Smooth muscle cell (in vitro differentiated cells): ENCODE measurements around the gene MDFIC2. TPM values are rescaled to one million over a fixed set of nuclear protein-coding genes. Genes with fewer than 3 reads are reported as not detected.

ENCODE experiments used
- DNase-seq: peaks from one replicate; lab custom pipeline; 2025; ENCODE audit not compliant: unreplicated experiment; lab: John Stamatoyannopoulos, UW
- H2AFZ ChIP-seq: fragments of 200-600 bp; sonication (generic); 2 replicates; pipeline ENCODE4 v1.6.0; 2016; ENCODE audit warnings: antibody characterized with exemption, low read depth, mild to moderate bottlenecking
- H3F3A ChIP-seq: fragments of 200-600 bp; sonication (generic); 2 replicates; pipeline ENCODE4 v1.6.0; 2017; ENCODE audit warnings: antibody characterized with exemption, low read depth
- H3K27ac ChIP-seq: fragments of 200-600 bp; sonication (generic); 2 replicates; pipeline ENCODE4 v1.5.1; 2016; ENCODE audit warnings: low read depth, mild to moderate bottlenecking
- H3K27me3 ChIP-seq: fragments of 200-600 bp; sonication (generic); 2 replicates; pipeline ENCODE4 v1.6.1; 2016; ENCODE audit warnings: low read depth, mild to moderate bottlenecking
- H3K36me3 ChIP-seq: fragments of 200-600 bp; sonication (generic); 2 replicates; pipeline ENCODE4 v1.5.1; 2016; ENCODE audit warnings: low read depth
- H3K4me1 ChIP-seq: fragments of 200-600 bp; sonication (generic); 2 replicates; pipeline ENCODE4 v1.5.1; 2016; ENCODE audit warnings: low read depth
- H3K4me2 ChIP-seq: fragments of 200-600 bp; sonication (generic); 2 replicates; pipeline ENCODE4 v1.6.0; 2016; ENCODE audit warnings: mild to moderate bottlenecking
- H3K4me3 ChIP-seq: fragments of 200-600 bp; sonication (generic); 2 replicates; pipeline ENCODE4 v1.5.1; 2016; ENCODE audit warnings: mild to moderate bottlenecking
- H3K79me2 ChIP-seq: fragments of 200-600 bp; sonication (generic); 2 replicates; pipeline ENCODE4 v1.6.0; 2016; ENCODE audit warnings: low read depth, mild to moderate bottlenecking
- H3K9ac ChIP-seq: fragments of 200-600 bp; sonication (generic); 2 replicates; pipeline ENCODE4 v1.6.0; 2016; ENCODE audit warnings: low read depth
- H3K9me3 ChIP-seq: fragments of 200-600 bp; sonication (generic); replicated peaks from 2 replicates; pipeline ENCODE4 v1.5.1; 2016; ENCODE audit warnings: low read depth
- H4K20me1 ChIP-seq: fragments of 200-600 bp; sonication (generic); 2 replicates; pipeline ENCODE4 v1.6.0; 2016; ENCODE audit warnings: low read depth
- CTCF ChIP-seq: fragments of 200-600 bp; sonication (generic); IDR thresholded peaks from 2 replicates; pipeline ENCODE4 v1.5.1; 2017; ENCODE audit warnings: borderline replicate concordance, mild to moderate bottlenecking, antibody characterized with exemption; ENCODE audit not compliant: insufficient read depth, poor library complexity, severe bottlenecking
- WGBS: methylation state at CpG from one replicate; pipeline ENCODE4 v1.1.7; 2016; ENCODE audit warnings: low lambda C conversion rate; 5-methylcytosine and 5-hydroxymethylcytosine counted together
- polyA plus RNA-seq: library from polyadenylated mRNA; unstranded; fragments of >200 nt; fragmentation: Nextera tagmentation; extraction: Ambion mirVana; gene quantifications from 2 replicates; pipeline ENCODE4 v1.2.1, GENCODE V29; 2016
- total RNA-seq: library from RNA; depleted of rRNA; stranded (reverse); fragments of >200 nt; gene quantifications from 2 replicates; pipeline ENCODE4 v1.2.3, GENCODE V29; 2014

The MDFIC2 gene
- total and polyA plus RNA-seq, 2 experiments from 2014 or later, result not detected

GRCh38 chr3:70177881-70178645, 134.4 kb downstream of the MDFIC2 start:
- no peak for TF ChIP-seq CTCF
- H3K27me3 ChIP-seq, result peaks cover 3% of the 10 kb centered on the region
- peak overlapping the region; percentile 37 for H3K4me2 ChIP-seq
- H3K36me3 ChIP-seq, result no peaks in the 10 kb centered on the region
- no peaks in the 10 kb centered on the region for H3F3A ChIP-seq
- no peaks in the 10 kb centered on the region for H3K79me2 ChIP-seq
- H3K4me1 ChIP-seq, result peaks cover 1% of the 10 kb centered on the region
- no peak overlapping the region for H2AFZ ChIP-seq
- H4K20me1 ChIP-seq, result no peaks in the 10 kb centered on the region
- WGBS, result 73% methylated on average over 8 of the region's 8 CpGs
- H3K9ac ChIP-seq, result no peak overlapping the region
- DNase-seq, result no peak
- no peaks in the 10 kb centered on the region for H3K9me3 ChIP-seq
- no peak overlapping the region for H3K27ac ChIP-seq
- no peak overlapping the region for H3K4me3 ChIP-seq

- Histone ChIP-seq H3K9me3 (no peaks in the 10 kb centered on the region), H3F3A (no peaks in the 10 kb centered on the region), H3K36me3 (no peaks in the 10 kb centered on the region), H3K27me3 (peaks cover 7% of the 10 kb centered on the region), H2AFZ (no peak overlapping the region), H3K27ac (no peak overlapping the region), H4K20me1 (no peaks in the 10 kb centered on the region), H3K9ac (no peak overlapping the region), H3K79me2 (no peaks in the 10 kb centered on the region), H3K4me2 (no peak overlapping the region), H3K4me1 (no peaks in the 10 kb centered on the region), H3K4me3 (no peak overlapping the region)
- no peak for TF ChIP-seq CTCF
- DNase-seq, result no peak
- 76% methylated on average over 4 of the region's 4 CpGs for WGBS
These were observed 136.2 kb downstream of the MDFIC2 start for GRCh38 chr3:70176224-70176623.

DNA sequence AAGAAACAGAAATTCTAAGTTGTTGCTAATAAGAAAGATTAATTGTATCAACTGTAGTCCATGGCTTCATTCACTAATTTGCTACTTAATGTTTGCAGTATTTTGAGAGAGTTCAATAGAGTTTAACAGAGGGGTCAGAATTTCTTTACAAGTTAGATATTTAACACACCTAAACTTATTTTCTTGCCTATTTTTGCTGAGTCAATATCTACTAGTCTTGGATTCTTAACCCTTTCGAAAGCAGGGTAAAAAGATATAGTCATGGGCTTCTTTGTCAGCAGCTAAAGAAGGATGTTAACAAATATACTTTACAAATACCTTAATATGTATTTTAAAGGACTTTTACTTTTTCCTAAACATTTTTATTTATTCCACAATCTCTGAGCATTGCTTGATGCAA, 155.6 kb downstream of the MDFIC2 start:
- H3K79me2 ChIP-seq, result no peaks in the 10 kb centered on the region
- H3K4me3 ChIP-seq, result no peak overlapping the region
- peaks cover 8% of the 10 kb centered on the region for H3K27me3 ChIP-seq
- no peaks in the 10 kb centered on the region for H3F3A ChIP-seq
- TF ChIP-seq CTCF, result no peak
- no peak overlapping the region for H2AFZ ChIP-seq
- H3K9ac ChIP-seq, result no peak overlapping the region
- H3K36me3 ChIP-seq, result no peaks in the 10 kb centered on the region
- H3K9me3 ChIP-seq, result no peaks in the 10 kb centered on the region
- H3K4me2 ChIP-seq, result no peak overlapping the region
- H3K27ac ChIP-seq, result no peak overlapping the region
- 88% methylated on average over 1 of the region's 1 CpG for WGBS
- no peaks in the 10 kb centered on the region for H3K4me1 ChIP-seq
- DNase-seq, result no peak
- no peaks in the 10 kb centered on the region for H4K20me1 ChIP-seq

- H3K4me3 ChIP-seq, result no peak overlapping the region
- H3K4me2 ChIP-seq, result no peak overlapping the region
These were observed 161.8 kb downstream of the MDFIC2 start for GRCh38 chr3:70150599-70150998.

More at GRCh38 chr3:70150599-70150998, 161.8 kb downstream of the MDFIC2 start:
- Histone ChIP-seq H3K27ac (no peak overlapping the region), H3K79me2 (no peaks in the 10 kb centered on the region), H3K36me3 (no peaks in the 10 kb centered on the region), H3K27me3 (no peaks in the 10 kb centered on the region), H3K9ac (no peak overlapping the region), H3K4me1 (no peaks in the 10 kb centered on the region), H3F3A (no peaks in the 10 kb centered on the region), H2AFZ (no peak overlapping the region), H3K9me3 (no peaks in the 10 kb centered on the region), H4K20me1 (no peaks in the 10 kb centered on the region)
- 80% methylated on average over 3 of the region's 3 CpGs for WGBS
- no peak for DNase-seq
- TF ChIP-seq CTCF, result no peak
